Measurements from ENCODE around the gene PCDHB3.
"Not testable (repeated sequence)": the region's sequence is repeated elsewhere in the genome, so short reads cannot be mapped to it uniquely, and the experiment has no call there.

The PCDHB3 gene

DNA sequence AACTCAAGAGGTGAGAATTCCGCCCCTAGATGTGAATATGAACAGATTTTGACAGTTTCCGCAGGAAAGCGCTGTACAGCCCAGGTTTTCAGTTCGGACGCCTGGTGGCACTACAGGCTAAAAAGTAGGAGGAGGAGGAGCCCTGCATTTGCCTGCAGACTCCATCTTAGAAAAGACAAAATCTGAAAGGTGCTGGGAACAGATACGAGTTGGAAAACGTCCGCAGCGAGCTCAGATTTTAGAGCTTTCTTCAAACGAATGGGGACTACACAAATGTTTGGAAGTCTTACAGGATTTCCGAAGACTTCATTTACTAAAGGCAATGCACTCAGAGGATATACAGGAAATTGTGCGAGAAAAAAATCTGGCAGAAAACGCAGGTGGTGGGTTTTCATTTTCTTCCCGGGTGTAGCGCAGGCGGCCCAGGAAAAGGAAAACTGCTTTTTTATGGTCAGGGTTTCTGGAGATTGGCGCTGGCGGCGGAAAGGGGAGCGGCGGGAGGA lies 15.7 kb upstream of the PCDHB3 start:
- no peak overlapping the region for H3K4me3 ChIP-seq (ENCODE audit: low read depth in 1 of 2, low read length in 1 of 2)
- no peaks in the 10 kb centered on the region for H3K36me3 ChIP-seq
- no peaks in the 10 kb centered on the region for H3K9me3 ChIP-seq
- H3K27ac ChIP-seq = no peak overlapping the region
- TF ChIP-seq, protein P1, sequence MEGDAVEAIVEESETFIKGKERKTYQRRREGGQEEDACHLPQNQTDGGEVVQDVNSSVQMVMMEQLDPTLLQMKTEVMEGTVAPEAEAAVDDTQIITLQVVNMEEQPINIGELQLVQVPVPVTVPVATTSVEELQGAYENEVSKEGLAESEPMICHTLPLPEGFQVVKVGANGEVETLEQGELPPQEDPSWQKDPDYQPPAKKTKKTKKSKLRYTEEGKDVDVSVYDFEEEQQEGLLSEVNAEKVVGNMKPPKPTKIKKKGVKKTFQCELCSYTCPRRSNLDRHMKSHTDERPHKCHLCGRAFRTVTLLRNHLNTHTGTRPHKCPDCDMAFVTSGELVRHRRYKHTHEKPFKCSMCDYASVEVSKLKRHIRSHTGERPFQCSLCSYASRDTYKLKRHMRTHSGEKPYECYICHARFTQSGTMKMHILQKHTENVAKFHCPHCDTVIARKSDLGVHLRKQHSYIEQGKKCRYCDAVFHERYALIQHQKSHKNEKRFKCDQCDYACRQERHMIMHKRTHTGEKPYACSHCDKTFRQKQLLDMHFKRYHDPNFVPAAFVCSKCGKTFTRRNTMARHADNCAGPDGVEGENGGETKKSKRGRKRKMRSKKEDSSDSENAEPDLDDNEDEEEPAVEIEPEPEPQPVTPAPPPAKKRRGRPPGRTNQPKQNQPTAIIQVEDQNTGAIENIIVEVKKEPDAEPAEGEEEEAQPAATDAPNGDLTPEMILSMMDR (IDR thresholded peaks at IDR 0.05) = no peak
- peaks cover 16% of the 10 kb centered on the region for H3K27me3 ChIP-seq
- no peaks in the 10 kb centered on the region for H3K4me1 ChIP-seq (ENCODE audit: control insufficient read depth in 1 of 2, insufficient read depth in 1 of 2, low read depth in 1 of 2, low read length in 1 of 2)

DNA sequence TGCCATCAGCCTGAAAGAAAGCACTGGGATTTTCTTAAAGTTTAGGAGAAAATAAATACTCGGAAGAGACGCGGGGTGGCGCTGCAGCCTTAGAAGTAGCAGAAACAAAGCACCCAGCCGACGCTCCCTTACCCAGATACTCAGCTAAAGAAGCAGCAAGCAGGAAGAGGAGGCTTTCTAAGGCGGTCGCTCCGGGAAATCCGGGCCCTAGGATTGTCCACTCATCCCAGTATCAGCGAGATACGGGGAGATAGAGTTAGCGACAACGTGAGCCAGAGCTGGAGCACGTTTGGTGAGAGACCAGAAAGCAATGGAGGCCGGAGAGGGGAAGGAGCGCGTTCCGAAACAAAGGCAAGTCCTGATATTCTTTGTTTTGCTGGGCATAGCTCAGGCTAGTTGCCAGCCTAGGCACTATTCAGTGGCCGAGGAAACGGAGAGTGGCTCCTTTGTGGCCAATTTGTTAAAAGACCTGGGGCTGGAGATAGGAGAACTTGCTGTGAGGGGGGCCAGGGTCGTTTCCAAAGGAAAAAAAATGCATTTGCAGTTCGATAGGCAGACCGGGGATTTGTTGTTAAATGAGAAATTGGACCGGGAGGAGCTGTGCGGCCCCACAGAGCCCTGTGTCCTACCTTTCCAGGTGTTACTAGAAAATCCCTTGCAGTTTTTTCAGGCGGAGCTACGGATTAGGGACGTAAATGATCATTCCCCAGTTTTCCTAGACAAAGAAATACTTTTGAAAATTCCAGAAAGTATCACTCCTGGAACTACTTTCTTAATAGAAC lies 5.6 kb upstream of the PCDHB3 start, which contains the start of gene PCDHB2:
Gene PCDHB2, plus strand, starts transcription at position 135 of the 782 bp plus-strand sequence. Its CDS starts 176 bp downstream, at position 311.
- Histone ChIP-seq H3K4me3 (ENCODE audit: low read depth in 1 of 2, low read length in 1 of 2) (no peak within 1 kb of the TSS), H3K27me3 (peaks cover 20% of the 10 kb centered on the region), H3K36me3 (no peaks in the 10 kb centered on the region), H3K4me1 (ENCODE audit: control insufficient read depth in 1 of 2, insufficient read depth in 1 of 2, low read depth in 1 of 2, low read length in 1 of 2) (no peaks in the 10 kb centered on the region), H3K27ac (no peak within 1 kb of the TSS), H3K9me3 (no peaks in the 10 kb centered on the region)
- TF ChIP-seq, protein P1 (IDR thresholded peaks at IDR 0.05) = no peak

GRCh38 chr5:141095263-141095641 lies 5.0 kb upstream of the PCDHB3 start:
- TF ChIP-seq, protein P1 (IDR thresholded peaks at IDR 0.05) = no peak
- H3K4me1 ChIP-seq (ENCODE audit: control insufficient read depth in 1 of 2, insufficient read depth in 1 of 2, low read depth in 1 of 2, low read length in 1 of 2) = no peaks in the 10 kb centered on the region
- peaks cover 1% of the 10 kb centered on the region for H3K9me3 ChIP-seq
- H3K36me3 ChIP-seq = no peaks in the 10 kb centered on the region
- peaks cover 20% of the 10 kb centered on the region for H3K27me3 ChIP-seq
- no peak overlapping the region for H3K27ac ChIP-seq
- no peak overlapping the region for H3K4me3 ChIP-seq (ENCODE audit: low read depth in 1 of 2, low read length in 1 of 2)

GRCh38 chr5:141096181-141096580 lies 4.1 kb upstream of the PCDHB3 start:
- H3K4me1 ChIP-seq (ENCODE audit: control insufficient read depth in 1 of 2, insufficient read depth in 1 of 2, low read depth in 1 of 2, low read length in 1 of 2); H3K36me3 ChIP-seq; H3K27ac ChIP-seq; H3K4me3 ChIP-seq (ENCODE audit: low read depth in 1 of 2, low read length in 1 of 2); H3K9me3 ChIP-seq: not testable (repeated sequence)
- H3K27me3 ChIP-seq = peaks cover 23% of the 10 kb centered on the region

GRCh38 chr5:141096586-141096985 lies 3.7 kb upstream of the PCDHB3 start:
- H3K4me1 ChIP-seq (ENCODE audit: control insufficient read depth in 1 of 2, insufficient read depth in 1 of 2, low read depth in 1 of 2, low read length in 1 of 2); H3K36me3 ChIP-seq; H3K27ac ChIP-seq; H3K4me3 ChIP-seq (ENCODE audit: low read depth in 1 of 2, low read length in 1 of 2); H3K9me3 ChIP-seq: not testable (repeated sequence)
- H3K27me3 ChIP-seq = peaks cover 27% of the 10 kb centered on the region

- TF ChIP-seq, protein P1 (IDR thresholded peaks at IDR 0.05) = no peak
- no peaks in the 10 kb centered on the region for H3K4me1 ChIP-seq (ENCODE audit: control insufficient read depth in 1 of 2, insufficient read depth in 1 of 2, low read depth in 1 of 2, low read length in 1 of 2)
- no peak overlapping the region for H3K27ac ChIP-seq
- no peaks in the 10 kb centered on the region for H3K36me3 ChIP-seq
- H3K9me3 ChIP-seq = peaks cover 4% of the 10 kb centered on the region
- no peak overlapping the region for H3K4me3 ChIP-seq (ENCODE audit: low read depth in 1 of 2, low read length in 1 of 2)
- H3K27me3 ChIP-seq = peaks cover 11% of the 10 kb centered on the region
Observed at GRCh38 chr5:141101059-141101458, 786 bp downstream of the PCDHB3 start.

- not testable (repeated sequence) for H3K36me3 ChIP-seq; H3K27ac ChIP-seq; H3K9me3 ChIP-seq; H3K4me1 ChIP-seq (ENCODE audit: control insufficient read depth in 1 of 2, insufficient read depth in 1 of 2, low read depth in 1 of 2, low read length in 1 of 2); H3K4me3 ChIP-seq (ENCODE audit: low read depth in 1 of 2, low read length in 1 of 2)
- peaks cover 11% of the 10 kb centered on the region for H3K27me3 ChIP-seq
Observed at GRCh38 chr5:141102070-141102469, 1.8 kb downstream of the PCDHB3 start.

- H3K9me3 ChIP-seq; H3K27ac ChIP-seq; H3K4me3 ChIP-seq (ENCODE audit: low read depth in 1 of 2, low read length in 1 of 2); H3K36me3 ChIP-seq; H3K4me1 ChIP-seq (ENCODE audit: control insufficient read depth in 1 of 2, insufficient read depth in 1 of 2, low read depth in 1 of 2, low read length in 1 of 2): not testable (repeated sequence)
- H3K27me3 ChIP-seq = peaks cover 11% of the 10 kb centered on the region
Observed at GRCh38 chr5:141102471-141102870, 2.2 kb downstream of the PCDHB3 start.
